Endothelial cell of umbilical vein (primary cell): ENCODE measurements around the gene KIAA1671. TPM values are rescaled to one million over a fixed set of nuclear protein-coding genes. Genes with fewer than 3 reads are reported as not detected.

ENCODE experiments used
- BruUV-seq: library from RNA; stranded (reverse); fragments of 400-500 nt; replicated peaks from 2 replicates; lab custom pipeline; 2021; lab: Mats Ljungman, UMichigan
- CTCF ChIA-PET: fragments of 300-600, 350-600 bp; sonication (Branson Sonifier 250); formaldehyde crosslinking; loops from one replicate; lab custom pipeline; 2021; ENCODE audit warnings: antibody characterized with exemption, inconsistent platforms; lab: Charles Lee
- POLR2A ChIA-PET: fragments of 300-600, 350-600 bp; sonication (Branson Sonifier 250); formaldehyde crosslinking; loops from one replicate; lab custom pipeline; 2021; ENCODE audit warnings: antibody characterized with exemption, inconsistent platforms; lab: Charles Lee
- DNase-seq: peaks from one replicate; pipeline ENCODE4 v3.0.0-alpha.2; 2011; ENCODE audit warnings: low read depth, low spot score
- FAIRE-seq: peaks from 2 replicates; lab custom pipeline; 2011; peaks lifted over from hg19 to GRCh38; lab: Jason Lieb, UNC
- H2AFZ ChIP-seq: 2 replicates; pipeline ENCODE4 v1.6.0; 2012; ENCODE audit warnings: low read depth, low read length, control low read depth, inconsistent platforms
- H3K27ac ChIP-seq: 2 replicates; pipeline ENCODE4 v1.5.1; 2011; ENCODE audit warnings: low read depth, mild to moderate bottlenecking, control low read depth, low read length, moderate library complexity; ENCODE audit not compliant: insufficient read depth
- H3K27me3 ChIP-seq, 2 experiments: 2 replicates each; pipeline versions ENCODE4 v1.6.0 to v1.6.1; 2011; ENCODE audit warnings: low read length in 2 of 2, mixed read lengths in 1 of 2; ENCODE audit not compliant: control insufficient read depth in 2 of 2, insufficient read depth in 2 of 2
- H3K36me3 ChIP-seq, 2 experiments: 2 replicates in 1 of 2; 3 replicates in 1 of 2; pipeline ENCODE4 v1.5.1; 2011; ENCODE audit warnings: low read length in 2 of 2, mild to moderate bottlenecking in 1 of 2, moderate library complexity in 1 of 2; ENCODE audit not compliant: control insufficient read depth in 2 of 2, insufficient read depth in 2 of 2; ENCODE audit errors: extremely low read depth in 1 of 2
- H3K4me1 ChIP-seq: 3 replicates; pipeline ENCODE4 v1.5.1; 2011; ENCODE audit warnings: mild to moderate bottlenecking, low read length; ENCODE audit not compliant: control insufficient read depth, insufficient read depth; ENCODE audit errors: extremely low read depth
- H3K4me2 ChIP-seq: 2 replicates; pipeline ENCODE4 v1.6.1; 2011; ENCODE audit warnings: low read length, control low read depth, mixed read lengths; ENCODE audit not compliant: insufficient read depth
- H3K4me3 ChIP-seq, 3 experiments: fragments of 200-600 bp in 1 of 3; sonication (generic), shearing (Covaris generic) in 1 of 3; replicated peaks in 1 of 3; 2 replicates each; pipeline ENCODE4 v1.5.1; 2011 to 2016; ENCODE audit warnings: control low read depth in 3 of 3, low read length in 3 of 3, mild to moderate bottlenecking in 2 of 3, inconsistent platforms in 1 of 3, low read depth in 1 of 3, moderate library complexity in 1 of 3; ENCODE audit not compliant: insufficient read depth in 1 of 3
- H3K79me2 ChIP-seq: 2 replicates; pipeline ENCODE4 v1.6.0; 2012; ENCODE audit warnings: low read length, inconsistent platforms; ENCODE audit not compliant: control insufficient read depth, insufficient read depth
- H3K9ac ChIP-seq: replicated peaks from 2 replicates; pipeline ENCODE3; 2011; ENCODE audit warnings: low read length, control low read depth; ENCODE audit not compliant: insufficient read depth; ENCODE audit errors: extremely low read depth
- H3K9me1 ChIP-seq: replicated peaks from 3 replicates; pipeline ENCODE4 v1.6.0; 2011; ENCODE audit warnings: mild to moderate bottlenecking, low read length; ENCODE audit not compliant: control insufficient read depth, insufficient read depth; ENCODE audit errors: extremely low read depth
- H3K9me3 ChIP-seq: replicated peaks from 2 replicates; pipeline ENCODE4 v1.5.1; 2012; ENCODE audit warnings: low read length, inconsistent platforms; ENCODE audit not compliant: control insufficient read depth, insufficient read depth
- H4K20me1 ChIP-seq: replicated peaks from 2 replicates; pipeline ENCODE3; 2011; ENCODE audit warnings: mild to moderate bottlenecking, low read length; ENCODE audit not compliant: control insufficient read depth, insufficient read depth; ENCODE audit errors: extremely low read depth
- EZH2 ChIP-seq: IDR thresholded peaks from 2 replicates; pipeline ENCODE4 v1.6.1; 2012; ENCODE audit warnings: borderline replicate concordance, low read depth, mild to moderate bottlenecking, moderate library complexity, low read length, inconsistent platforms; ENCODE audit not compliant: severe bottlenecking
- FOS ChIP-seq: IDR thresholded peaks from 2 replicates; pipeline ENCODE4 v1.6.1; 2011; ENCODE audit warnings: mild to moderate bottlenecking, low read length, moderate library complexity, borderline replicate concordance; ENCODE audit not compliant: insufficient read depth
- GATA2 ChIP-seq: IDR thresholded peaks from 2 replicates; pipeline ENCODE4 v1.7.0; 2011; ENCODE audit warnings: low read depth, mild to moderate bottlenecking, moderate library complexity, mixed read lengths, low read length; ENCODE audit not compliant: insufficient read length, insufficient read depth
- JUN ChIP-seq: IDR thresholded peaks from 2 replicates; pipeline ENCODE4 v1.6.1; 2011; ENCODE audit warnings: borderline replicate concordance, low read depth; ENCODE audit not compliant: insufficient read length, insufficient read depth
- MYC ChIP-seq: IDR thresholded peaks from one replicate; pipeline ENCODE4 v1.6.1; 2011; ENCODE audit warnings: mild to moderate bottlenecking, low read depth, low read length
- POLR2A ChIP-seq: IDR thresholded peaks from 2 replicates; pipeline ENCODE4 v1.6.1; 2012; ENCODE audit warnings: low read depth, mild to moderate bottlenecking, control low read depth, low read length
- POLR2AphosphoS5 ChIP-seq: IDR thresholded peaks from 2 replicates; pipeline ENCODE4 v1.6.1; 2012; ENCODE audit warnings: low read depth, mild to moderate bottlenecking, control low read depth, low read length, moderate library complexity; ENCODE audit not compliant: insufficient read depth
- dilution Hi-C: fragments of 300-500 bp; cut with MboI; formaldehyde crosslinking; loops from one replicate; pipeline ENCODE4 v1.15.0; 2019; ENCODE audit warnings: low sequenced_read_pairs; ENCODE audit not compliant: extremely low pct_ligation_motif_present
- intact Hi-C: fragments of 100-400 bp; cut with micrococcal nuclease; formaldehyde crosslinking; loops from one replicate; pipeline ENCODE4 v1.10.0; 2022
- polyA plus RNA-seq, 4 experiments: library from polyadenylated mRNA; depleted of rRNA in 3 of 4; stranded (reverse) in 3 of 4; unstranded in 1 of 4; fragments of >200 nt; gene quantifications; 2 replicates each; pipeline versions ENCODE4 v1.2.1 to v1.2.3, GENCODE V29; 2011 to 2012; ENCODE audit warnings: missing spikeins in 1 of 4
- total RNA-seq: library from RNA; stranded (reverse); gene quantifications from 2 replicates; pipeline ENCODE4 v1.2.3, GENCODE V29; 2021
- TF ChIP-seq, protein P1 (sequence below), 2 donors: IDR thresholded peaks; 1 replicate in 1 of 2; 2 replicates in 1 of 2; pipeline ENCODE4 v1.5.1; 2011; ENCODE audit warnings: low read length in 2 of 2, mild to moderate bottlenecking in 2 of 2, moderate library complexity in 2 of 2, control low read depth in 1 of 2, inconsistent platforms in 1 of 2, low read depth in 1 of 2; ENCODE audit not compliant: insufficient read depth in 1 of 2; ENCODE audit errors: extremely low read depth in 1 of 2
- TF ChIP-seq, protein P2 (sequence below): IDR thresholded peaks from 2 replicates; pipeline ENCODE4 v1.6.1; 2011; ENCODE audit not compliant: insufficient read depth, insufficient read length

The KIAA1671 gene
- total and polyA plus RNA-seq, 2 donors (not counting 3 experiments of a cell fraction or from before 2014, with no cell fraction given), result 23.1 to 85.1 TPM

DNA sequence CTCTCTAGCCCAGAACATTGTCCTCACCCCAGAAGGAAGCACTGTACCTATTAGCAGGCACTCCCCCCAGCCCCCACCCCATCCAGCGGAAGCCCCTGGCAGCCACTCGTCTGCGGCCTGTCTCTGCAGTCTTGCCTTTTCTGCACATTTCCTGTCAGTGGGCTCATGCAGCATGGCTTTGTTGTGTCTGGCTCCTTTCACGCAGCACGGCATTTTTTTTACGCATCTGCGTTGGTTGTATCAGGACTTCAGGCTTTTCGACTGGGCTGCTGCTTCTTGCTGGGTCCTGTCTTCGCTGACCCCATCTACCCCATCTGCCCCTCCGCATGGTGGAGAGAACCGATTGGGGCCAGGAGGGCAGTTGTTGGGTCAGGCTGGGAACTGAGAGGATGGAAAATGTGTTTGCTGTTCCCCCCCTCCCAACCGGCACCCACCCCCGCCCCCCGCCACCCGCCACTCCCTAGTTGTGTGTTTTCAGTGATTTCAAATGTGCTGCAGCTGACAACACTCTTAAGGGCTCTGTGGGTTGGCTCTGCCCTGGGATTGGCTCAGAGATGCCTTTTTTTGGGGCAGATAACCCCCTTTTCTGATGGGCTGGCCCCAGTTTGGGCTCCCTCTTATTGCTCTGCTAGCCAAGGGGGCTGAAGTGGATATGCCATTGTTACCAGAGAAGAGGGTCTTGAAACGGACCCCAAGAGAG, 110.0 kb downstream of the KIAA1671 start:
- no peak for TF ChIP-seq JUN
- TF ChIP-seq GATA2, result no peak
- no peak for TF ChIP-seq FOS

DNA sequence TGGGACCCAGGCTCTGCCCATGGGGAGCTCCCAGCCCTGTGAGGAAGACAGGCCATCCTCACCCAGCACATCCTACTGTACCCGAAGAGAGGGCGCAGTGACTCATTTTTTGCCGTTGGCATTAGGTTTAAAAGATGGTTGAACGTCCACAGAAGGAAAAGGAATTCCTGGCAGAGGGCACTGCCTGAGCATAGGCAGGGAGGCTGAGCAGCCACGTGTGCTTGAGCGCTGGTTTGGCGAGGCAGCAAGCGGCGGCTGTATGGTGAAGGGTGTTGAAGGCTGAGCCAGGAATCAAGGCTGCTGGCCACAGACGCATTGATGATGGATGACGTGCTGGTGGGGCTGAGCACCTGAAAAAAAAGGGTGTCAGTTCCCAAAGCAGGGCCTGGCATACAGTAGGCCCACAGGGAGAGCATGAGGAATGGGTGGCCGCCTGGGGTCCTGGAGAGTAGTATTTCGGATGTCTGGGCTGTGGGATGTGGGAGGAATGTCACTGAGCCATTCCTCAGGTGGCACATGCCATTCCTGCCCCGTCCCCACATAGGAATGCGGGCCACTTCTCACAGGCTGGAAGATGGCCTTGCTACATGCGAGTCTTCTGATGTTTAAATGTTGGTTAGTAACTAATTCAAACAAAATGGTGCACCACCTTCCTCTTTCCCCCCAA, 112.5 kb downstream of the KIAA1671 start:
- Histone ChIP-seq H3K27me3 (no peaks in the 10 kb centered on the region), H3K9me3 (no peaks in the 10 kb centered on the region), H3K79me2 (no peaks in the 10 kb centered on the region), H3K9ac (no peak overlapping the region), H4K20me1 (no peaks in the 10 kb centered on the region), H3K4me2 (no peak overlapping the region), H3K4me3 (no peak overlapping the region), H3K36me3 (no peaks in the 10 kb centered on the region), H3K4me1 (peaks cover 13% of the 10 kb centered on the region), H3K9me1 (no peaks in the 10 kb centered on the region), H3K27ac (no peak overlapping the region), H2AFZ (no peak overlapping the region)
- no TSS peak for BruUV-seq
- FAIRE-seq (no peak), DNase-seq (no peak)
- dilution Hi-C loops (no loop called here), intact Hi-C loops (no loop called here)
- ChIA-PET POLR2A (no interaction called here), CTCF (no interaction called here)
- TF ChIP-seq POLR2AphosphoS5 (no peak), GATA2 (no peak), POLR2A (no peak), MYC (no peak), FOS (no peak), EZH2 (no peak), JUN (no peak)
- TF ChIP-seq, protein P1, sequence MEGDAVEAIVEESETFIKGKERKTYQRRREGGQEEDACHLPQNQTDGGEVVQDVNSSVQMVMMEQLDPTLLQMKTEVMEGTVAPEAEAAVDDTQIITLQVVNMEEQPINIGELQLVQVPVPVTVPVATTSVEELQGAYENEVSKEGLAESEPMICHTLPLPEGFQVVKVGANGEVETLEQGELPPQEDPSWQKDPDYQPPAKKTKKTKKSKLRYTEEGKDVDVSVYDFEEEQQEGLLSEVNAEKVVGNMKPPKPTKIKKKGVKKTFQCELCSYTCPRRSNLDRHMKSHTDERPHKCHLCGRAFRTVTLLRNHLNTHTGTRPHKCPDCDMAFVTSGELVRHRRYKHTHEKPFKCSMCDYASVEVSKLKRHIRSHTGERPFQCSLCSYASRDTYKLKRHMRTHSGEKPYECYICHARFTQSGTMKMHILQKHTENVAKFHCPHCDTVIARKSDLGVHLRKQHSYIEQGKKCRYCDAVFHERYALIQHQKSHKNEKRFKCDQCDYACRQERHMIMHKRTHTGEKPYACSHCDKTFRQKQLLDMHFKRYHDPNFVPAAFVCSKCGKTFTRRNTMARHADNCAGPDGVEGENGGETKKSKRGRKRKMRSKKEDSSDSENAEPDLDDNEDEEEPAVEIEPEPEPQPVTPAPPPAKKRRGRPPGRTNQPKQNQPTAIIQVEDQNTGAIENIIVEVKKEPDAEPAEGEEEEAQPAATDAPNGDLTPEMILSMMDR (IDR thresholded peaks at IDR 0.05; ENCODE audit: extremely low read depth in 1 of 2, insufficient read depth in 1 of 2, low read depth in 1 of 2, low read length in 2 of 2), result no peak
- TF ChIP-seq, protein P2, sequence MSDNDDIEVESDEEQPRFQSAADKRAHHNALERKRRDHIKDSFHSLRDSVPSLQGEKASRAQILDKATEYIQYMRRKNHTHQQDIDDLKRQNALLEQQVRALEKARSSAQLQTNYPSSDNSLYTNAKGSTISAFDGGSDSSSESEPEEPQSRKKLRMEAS, result no peak

More for the DNA sequence above, 110.0 kb downstream of the KIAA1671 start:
- no peak overlapping the region for H3K4me3 ChIP-seq
- no peaks in the 10 kb centered on the region for H3K9me3 ChIP-seq
- DNase-seq, result peak; percentile 49
- FAIRE-seq, result peak; percentile 72
- H2AFZ ChIP-seq, result no peak overlapping the region
- no peak overlapping the region for H3K4me2 ChIP-seq
- no TSS peak for BruUV-seq
- H3K79me2 ChIP-seq, result no peaks in the 10 kb centered on the region
- intact Hi-C loops (no loop called here), dilution Hi-C loops (no loop called here)
- H3K9ac ChIP-seq, result no peak overlapping the region
- no peaks in the 10 kb centered on the region for H3K36me3 ChIP-seq
- no peaks in the 10 kb centered on the region for H3K9me1 ChIP-seq
- CTCF ChIA-PET, result interaction anchor here (0.8 to 1.9 kb wide), 2 partner anchors 13 to 657 kb away, joined by 3 to 4 read pairs; no protein-coding TSS in a partner anchor
- no peak overlapping the region for H3K27ac ChIP-seq
- H3K4me1 ChIP-seq, result peaks cover 13% of the 10 kb centered on the region
- POLR2A ChIA-PET, result no interaction called here
- H4K20me1 ChIP-seq, result no peaks in the 10 kb centered on the region
- H3K27me3 ChIP-seq, result no peaks in the 10 kb centered on the region
